BJ (cell line): ENCODE results near the gene SUMF2. TPM values are rescaled to one million over a fixed set of nuclear protein-coding genes. Genes with fewer than 3 reads are reported as not detected.
A peak's percentile ranks its signal among the peaks of the same experiment; 100 is the strongest.
"Not testable (repeated sequence)": the region's sequence is repeated elsewhere in the genome, so short reads cannot be mapped to it uniquely, and the experiment has no call there.

ENCODE experiments used
- CTCF ChIA-PET: fragments of 350-600 bp; formaldehyde crosslinking; extraction: SDS; loops from one replicate; lab custom pipeline; 2021; ENCODE audit warnings: antibody characterized with exemption, inconsistent platforms; lab: Yijun Ruan, JAX
- POLR2A ChIA-PET: fragments of 300-600 bp; sonication (Branson Sonifier 250); formaldehyde crosslinking; extraction: SDS; loops from one replicate; lab custom pipeline; 2021; ENCODE audit warnings: antibody characterized with exemption; lab: Charles Lee
- DNase-seq: peaks from one replicate; pipeline ENCODE4 v3.0.0-alpha.2; 2011; ENCODE audit warnings: low read depth
- H3K27me3 ChIP-seq: 2 replicates; pipeline ENCODE4 v1.6.0; 2011; ENCODE audit warnings: low read length; ENCODE audit not compliant: control insufficient read depth, insufficient read depth
- H3K36me3 ChIP-seq: 2 replicates; pipeline ENCODE4 v1.5.1; 2011; ENCODE audit warnings: low read length; ENCODE audit not compliant: control insufficient read depth, insufficient read depth
- H3K4me3 ChIP-seq: 2 replicates; pipeline ENCODE4 v1.5.1; 2011; ENCODE audit warnings: low read depth, mild to moderate bottlenecking, control low read depth, low read length
- CTCF ChIP-seq: IDR thresholded peaks from 2 replicates; pipeline ENCODE4 v1.5.1; 2011; ENCODE audit warnings: low read depth, mild to moderate bottlenecking, control low read depth, inconsistent platforms, low read length, moderate library complexity; ENCODE audit not compliant: insufficient read depth
- polyA plus RNA-seq: library from polyadenylated mRNA; depleted of rRNA; stranded (reverse); fragments of >200 nt; gene quantifications from 2 replicates; pipeline ENCODE4 v1.2.3, GENCODE V29; 2011

The SUMF2 gene
- polyA plus RNA-seq, 1 experiment = 153 TPM

DNA sequence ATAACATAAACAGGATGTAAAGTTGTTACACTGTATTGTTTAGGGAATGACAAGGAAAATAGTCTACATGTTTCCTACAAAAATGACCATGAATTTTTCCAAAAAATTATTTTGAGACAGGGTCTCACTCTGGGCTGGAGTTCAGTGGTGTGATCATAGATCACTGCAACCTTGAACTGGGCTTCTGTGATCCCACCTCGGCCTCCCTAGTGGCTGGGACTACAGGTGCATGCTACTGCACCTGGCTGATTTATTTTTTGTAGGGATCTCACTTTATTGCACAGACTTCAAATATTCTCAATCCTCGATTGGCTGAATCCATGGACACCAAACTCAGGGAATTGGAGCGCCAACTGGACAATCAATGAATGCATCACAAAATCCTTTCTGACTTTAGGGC, 35.6 kb downstream of the SUMF2 start:
- DNase-seq = no peak
- H3K27me3 ChIP-seq = no peaks in the 10 kb centered on the region
- peaks cover 21% of the 10 kb centered on the region for H3K36me3 ChIP-seq
- TF ChIP-seq CTCF = no peak
- ChIA-PET CTCF (interaction anchor here (1.3 kb wide), 1 partner anchor 10 kb away, joined by 3 read pairs; no protein-coding TSS in a partner anchor), POLR2A (no interaction called here)
- H3K4me3 ChIP-seq = no peak overlapping the region

GRCh38 chr7:56104138-56104537, 40.1 kb downstream of the SUMF2 start:
- DNase-seq, H3K27me3 ChIP-seq, POLR2A ChIA-PET, H3K4me3 ChIP-seq: not testable (repeated sequence)
- H3K36me3 ChIP-seq = peaks cover 21% of the 10 kb centered on the region
- CTCF ChIA-PET = interaction anchor here (1.5 kb wide), 1 partner anchor 30 kb away, joined by 4 read pairs; no protein-coding TSS in a partner anchor

- no peak for TF ChIP-seq CTCF
- DNase-seq = peak; percentile 34
- POLR2A ChIA-PET = interaction anchor here (0.7 kb wide), 1 partner anchor 13 kb away, joined by 4 read pairs; the partner anchor contains the start of gene PHKG1
- CTCF ChIA-PET = no interaction called here
- Histone ChIP-seq H3K36me3 (peaks cover 14% of the 10 kb centered on the region), H3K4me3 (peak overlapping the region; percentile 63), H3K27me3 (no peaks in the 10 kb centered on the region)
Observed at GRCh38 chr7:56105508-56105907, 41.4 kb downstream of the SUMF2 start.

- DNase-seq = peak; percentile 95
- Histone ChIP-seq H3K4me3 (peak within 1 kb of the TSS; percentile 63), H3K27me3 (no peaks in the 10 kb centered on the region), H3K36me3 (peaks cover 9% of the 10 kb centered on the region)
- ChIA-PET CTCF (no interaction called here), POLR2A (interaction anchor here (0.6 to 1.0 kb wide), 2 partner anchors 13 to 27 kb away, joined by 3 to 4 read pairs; partner anchors contain the start of gene PHKG1)
- TF ChIP-seq CTCF = no peak
Observed at GRCh38 chr7:56106108-56107073, 42.3 kb downstream of the SUMF2 start, which contains the start of gene CHCHD2. Gene CHCHD2, minus strand, starts transcription at chr7:56106476. Its CDS starts 63 bp downstream, at chr7:56106413.

DNA sequence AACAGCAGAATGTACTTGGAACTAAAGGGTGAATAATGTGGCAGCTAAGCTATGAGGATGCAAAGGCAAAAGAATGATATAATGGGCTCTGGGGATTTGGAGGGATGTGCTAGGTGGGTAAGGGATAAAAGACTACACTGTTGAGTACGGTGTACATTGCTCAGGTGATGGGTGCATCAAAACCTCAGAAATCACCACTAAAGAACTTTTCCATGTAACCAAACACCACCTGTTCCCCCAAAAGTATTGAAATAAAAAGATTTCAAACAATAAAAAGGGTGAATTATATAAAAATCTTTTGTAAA, 43.8 kb downstream of the SUMF2 start:
- Histone ChIP-seq H3K4me3 (no peak overlapping the region), H3K27me3 (no peaks in the 10 kb centered on the region), H3K36me3 (peaks cover 5% of the 10 kb centered on the region)
- ChIA-PET POLR2A (no interaction called here), CTCF (no interaction called here)
- no peak for DNase-seq
- TF ChIP-seq CTCF = no peak
